GM18858 (cell line): Measurements from ENCODE around the gene TXLNB.

Experiments
- ATAC-seq: cut with Tn5 transposase; IDR thresholded peaks from one replicate; pipeline ENCODE4 v1.9.1; 2021; ENCODE audit not compliant: unreplicated experiment

Gene TXLNB

GRCh38 chr6:139291813-139292619, at the start of gene TXLNB:
TSS of gene TXLNB (minus strand) at chr6:139291998. CDS start at chr6:139288899, 3,099 bp downstream.
- ATAC-seq, result peak; percentile 54

- ATAC-seq, result no peak
Measured at GRCh38 chr6:139341060-139341459, 49.3 kb upstream of the TXLNB start.

GRCh38 chr6:139338795-139339194, 47.0 kb upstream of the TXLNB start:
- ATAC-seq, result no peak

GRCh38 chr6:139337830-139338229, 46.0 kb upstream of the TXLNB start:
- no peak for ATAC-seq

GRCh38 chr6:139337001-139337400, 45.2 kb upstream of the TXLNB start:
- ATAC-seq, result peak; percentile 6

- peak; percentile 62 for ATAC-seq
Measured at GRCh38 chr6:139336488-139336887, 44.7 kb upstream of the TXLNB start.

- ATAC-seq, result no peak
Measured at GRCh38 chr6:139335447-139336210, 43.8 kb upstream of the TXLNB start.

- no peak for ATAC-seq
Measured at GRCh38 chr6:139334806-139335446, 43.1 kb upstream of the TXLNB start.

- no peak for ATAC-seq
Measured at GRCh38 chr6:139330826-139331500, 39.2 kb upstream of the TXLNB start.

GRCh38 chr6:139330306-139330705, 38.5 kb upstream of the TXLNB start:
- no peak for ATAC-seq

GRCh38 chr6:139329224-139329623, 37.4 kb upstream of the TXLNB start:
- no peak for ATAC-seq

- no peak for ATAC-seq
Measured at GRCh38 chr6:139327038-139327437, 35.2 kb upstream of the TXLNB start.

- no peak for ATAC-seq
Measured at GRCh38 chr6:139325686-139326085, 33.9 kb upstream of the TXLNB start.

GRCh38 chr6:139325125-139325524, 33.3 kb upstream of the TXLNB start:
- ATAC-seq, result peak; percentile 56

- no peak for ATAC-seq
Measured at GRCh38 chr6:139324301-139324555, 32.4 kb upstream of the TXLNB start.

GRCh38 chr6:139323511-139324300, 31.9 kb upstream of the TXLNB start:
- peak; percentile 36 for ATAC-seq

GRCh38 chr6:139320081-139320480, 28.3 kb upstream of the TXLNB start:
- ATAC-seq, result no peak

- no peak for ATAC-seq
Measured at GRCh38 chr6:139316622-139317317, 25.0 kb upstream of the TXLNB start.

- no peak for ATAC-seq
Measured at GRCh38 chr6:139313784-139314545, 22.2 kb upstream of the TXLNB start.
